PC-9 (cell line): Measurements from ENCODE around the gene UCN3. TPM values are rescaled to one million over a fixed set of nuclear protein-coding genes. Genes with fewer than 3 reads are reported as not detected.

ENCODE experiments used
- Bru-seq: library from RNA; stranded (reverse); fragments of 400-500 nt; gene quantifications from one replicate; lab custom pipeline; 2021; lab: Mats Ljungman, UMichigan
- BruChase-seq, 2 experiments: library from RNA; stranded (reverse); fragments of 400-500 nt; gene quantifications; one replicate each; lab custom pipeline; 2021; lab: Mats Ljungman, UMichigan
- BruUV-seq: library from RNA; stranded (reverse); fragments of 400-500 nt; replicated peaks from 2 replicates; lab custom pipeline; 2021; lab: Mats Ljungman, UMichigan
- CTCF ChIA-PET: fragments of 300-600 bp; sonication (Branson Sonifier 250); formaldehyde crosslinking; loops from one replicate; lab custom pipeline; 2022; ENCODE audit warnings: antibody characterized with exemption; lab: Charles Lee
- POLR2A ChIA-PET: fragments of 300-600 bp; sonication (Branson Sonifier 250); formaldehyde crosslinking; loops from one replicate; lab custom pipeline; 2022; ENCODE audit warnings: antibody characterized with exemption; ENCODE audit not compliant: unreplicated experiment; lab: Charles Lee
- DNase-seq, 2 experiments: peaks; one replicate each; pipeline versions ENCODE4 v3.0.0 to v3.0.0-alpha.2; 2015 to 2022; ENCODE audit warnings: mixed read lengths in 1 of 2
- H2AFZ ChIP-seq: fragments of 200-600 bp; sonication (generic); 2 replicates; pipeline ENCODE4 v1.8.1; 2017; ENCODE audit warnings: antibody characterized with exemption
- H3F3A ChIP-seq: fragments of 200-600 bp; sonication (generic); 2 replicates; pipeline ENCODE4 v1.8.1; 2017; ENCODE audit warnings: antibody characterized with exemption, mild to moderate bottlenecking, low read depth; ENCODE audit not compliant: insufficient read depth
- H3K27ac ChIP-seq: fragments of 200-600 bp; sonication (generic); 2 replicates; pipeline ENCODE4 v1.6.1; 2016; ENCODE audit warnings: mixed run types
- H3K27me3 ChIP-seq: fragments of 200-600 bp; sonication (generic); 2 replicates; pipeline ENCODE4 v1.6.1; 2016; ENCODE audit warnings: low read depth, mixed run types; ENCODE audit not compliant: insufficient read depth
- H3K36me3 ChIP-seq: fragments of 200-600 bp; sonication (generic); 2 replicates; pipeline ENCODE4 v1.6.1; 2016; ENCODE audit warnings: low read depth, mixed run types
- H3K4me1 ChIP-seq: fragments of 200-600 bp; sonication (generic); replicated peaks from 2 replicates; pipeline ENCODE4 v1.6.1; 2016; ENCODE audit warnings: mixed run types; ENCODE audit not compliant: insufficient read depth
- H3K4me2 ChIP-seq: fragments of 200-600 bp; sonication (generic); 2 replicates; pipeline ENCODE4 v1.6.1; 2017; ENCODE audit warnings: mixed run types
- H3K4me3 ChIP-seq: fragments of 200-600 bp; sonication (generic); 2 replicates; pipeline ENCODE4 v1.6.1; 2016; ENCODE audit warnings: mixed run types
- H3K79me2 ChIP-seq: fragments of 200-600 bp; sonication (generic); 2 replicates; pipeline ENCODE4 v1.6.1; 2017; ENCODE audit warnings: low read depth, mixed run types
- H3K9me2 ChIP-seq: fragments of 200-600 bp; sonication (generic); 2 replicates; pipeline ENCODE4 v1.8.1; 2017; ENCODE audit warnings: mild to moderate bottlenecking; ENCODE audit not compliant: insufficient read depth
- H3K9me3 ChIP-seq: fragments of 200-600 bp; sonication (generic); 2 replicates; pipeline ENCODE4 v1.8.1; 2016; ENCODE audit warnings: low read depth; ENCODE audit not compliant: insufficient read depth
- H4K20me1 ChIP-seq: fragments of 200-600 bp; sonication (generic); 2 replicates; pipeline ENCODE4 v1.8.1; 2017; ENCODE audit not compliant: insufficient read depth
- EZH2 ChIP-seq: fragments of 200-600 bp; sonication (generic); IDR thresholded peaks from 2 replicates; pipeline ENCODE4 v1.8.0; 2017; ENCODE audit warnings: antibody characterized with exemption, low read depth
- intact Hi-C: fragments of 100-400 bp; cut with micrococcal nuclease; formaldehyde crosslinking; loops from one replicate; pipeline ENCODE4 v1.10.0; 2022; ENCODE audit not compliant: unreplicated experiment
- long read RNA-seq: library from polyadenylated mRNA; stranded (forward); transcript quantifications from one replicate; pipeline ENCODE4 v2.0.0, GENCODE V29; 2022
- total RNA-seq: library from RNA; stranded (reverse); gene quantifications from 2 replicates; pipeline ENCODE4 v1.2.3, GENCODE V29; 2021
- TF ChIP-seq, protein P1 (sequence below): fragments of 200-600 bp; sonication (generic); conservative IDR thresholded peaks from 2 replicates; pipeline ENCODE4 v1.6.1; 2017; ENCODE audit warnings: mixed run types, antibody characterized with exemption, mild to moderate bottlenecking, moderate library complexity

Gene UCN3, protein sequence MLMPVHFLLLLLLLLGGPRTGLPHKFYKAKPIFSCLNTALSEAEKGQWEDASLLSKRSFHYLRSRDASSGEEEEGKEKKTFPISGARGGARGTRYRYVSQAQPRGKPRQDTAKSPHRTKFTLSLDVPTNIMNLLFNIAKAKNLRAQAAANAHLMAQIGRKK
- total RNA-seq (not detected in 2 replicates), Bru-seq, nascent RNA (not detected), BruChase-seq, experiment 1, labeled RNA remaining after a 2-hour chase (not detected), BruChase-seq, experiment 2, labeled RNA remaining after a 6-hour chase (not detected)
- long read RNA-seq = 0 reads

DNA sequence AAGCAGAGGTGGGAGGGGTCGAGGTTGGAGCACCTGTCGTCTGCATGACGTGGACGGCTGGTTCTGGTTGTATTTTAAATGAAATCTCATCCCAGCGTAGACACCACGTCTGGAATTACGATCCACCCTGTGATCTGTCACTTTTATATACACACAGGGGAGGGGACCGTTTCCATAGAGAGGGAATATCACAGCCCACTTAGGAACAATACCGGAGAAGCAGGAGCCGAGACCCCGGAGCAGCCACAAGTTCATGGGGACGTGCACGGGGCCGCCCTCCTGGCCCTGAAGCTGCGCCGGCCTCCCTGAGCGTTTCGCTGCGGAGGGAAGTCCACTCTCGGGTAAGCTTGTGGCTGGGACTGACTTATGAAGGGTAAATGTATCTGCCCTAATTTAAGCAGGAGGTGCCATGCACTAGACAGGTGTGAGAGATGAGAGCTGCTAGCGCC lies at the start of gene UCN3:
UCN3 (plus strand) TSS at position 77 of the 449 bp plus-strand sequence. CDS start 8,755 bp downstream, outside the sequence.
- no peak within 1 kb of the TSS for H3K27ac ChIP-seq
- H3K36me3 ChIP-seq = no peaks in the 10 kb centered on the region
- no peaks in the 10 kb centered on the region for H3K9me2 ChIP-seq
- POLR2A ChIA-PET = interaction anchor here (0.6 kb wide), 1 partner anchor 194 kb away, joined by 5 read pairs; no protein-coding TSS in a partner anchor
- no peaks in the 10 kb centered on the region for H4K20me1 ChIP-seq
- no TSS peak for BruUV-seq
- H3K4me2 ChIP-seq = no peak within 1 kb of the TSS
- H3K4me1 ChIP-seq = no peaks in the 10 kb centered on the region
- no peaks in the 10 kb centered on the region for H3K27me3 ChIP-seq
- no peaks in the 10 kb centered on the region for H3K79me2 ChIP-seq
- intact Hi-C loops = no loop called here
- H3K9me3 ChIP-seq = no peaks in the 10 kb centered on the region
- H2AFZ ChIP-seq = no peak within 1 kb of the TSS
- H3F3A ChIP-seq = no peaks in the 10 kb centered on the region
- TF ChIP-seq, protein P1, sequence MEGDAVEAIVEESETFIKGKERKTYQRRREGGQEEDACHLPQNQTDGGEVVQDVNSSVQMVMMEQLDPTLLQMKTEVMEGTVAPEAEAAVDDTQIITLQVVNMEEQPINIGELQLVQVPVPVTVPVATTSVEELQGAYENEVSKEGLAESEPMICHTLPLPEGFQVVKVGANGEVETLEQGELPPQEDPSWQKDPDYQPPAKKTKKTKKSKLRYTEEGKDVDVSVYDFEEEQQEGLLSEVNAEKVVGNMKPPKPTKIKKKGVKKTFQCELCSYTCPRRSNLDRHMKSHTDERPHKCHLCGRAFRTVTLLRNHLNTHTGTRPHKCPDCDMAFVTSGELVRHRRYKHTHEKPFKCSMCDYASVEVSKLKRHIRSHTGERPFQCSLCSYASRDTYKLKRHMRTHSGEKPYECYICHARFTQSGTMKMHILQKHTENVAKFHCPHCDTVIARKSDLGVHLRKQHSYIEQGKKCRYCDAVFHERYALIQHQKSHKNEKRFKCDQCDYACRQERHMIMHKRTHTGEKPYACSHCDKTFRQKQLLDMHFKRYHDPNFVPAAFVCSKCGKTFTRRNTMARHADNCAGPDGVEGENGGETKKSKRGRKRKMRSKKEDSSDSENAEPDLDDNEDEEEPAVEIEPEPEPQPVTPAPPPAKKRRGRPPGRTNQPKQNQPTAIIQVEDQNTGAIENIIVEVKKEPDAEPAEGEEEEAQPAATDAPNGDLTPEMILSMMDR = no peak
- TF ChIP-seq EZH2 = no peak
- no peak within 1 kb of the TSS for H3K4me3 ChIP-seq
- CTCF ChIA-PET = no interaction called here
- no peak for DNase-seq

DNA sequence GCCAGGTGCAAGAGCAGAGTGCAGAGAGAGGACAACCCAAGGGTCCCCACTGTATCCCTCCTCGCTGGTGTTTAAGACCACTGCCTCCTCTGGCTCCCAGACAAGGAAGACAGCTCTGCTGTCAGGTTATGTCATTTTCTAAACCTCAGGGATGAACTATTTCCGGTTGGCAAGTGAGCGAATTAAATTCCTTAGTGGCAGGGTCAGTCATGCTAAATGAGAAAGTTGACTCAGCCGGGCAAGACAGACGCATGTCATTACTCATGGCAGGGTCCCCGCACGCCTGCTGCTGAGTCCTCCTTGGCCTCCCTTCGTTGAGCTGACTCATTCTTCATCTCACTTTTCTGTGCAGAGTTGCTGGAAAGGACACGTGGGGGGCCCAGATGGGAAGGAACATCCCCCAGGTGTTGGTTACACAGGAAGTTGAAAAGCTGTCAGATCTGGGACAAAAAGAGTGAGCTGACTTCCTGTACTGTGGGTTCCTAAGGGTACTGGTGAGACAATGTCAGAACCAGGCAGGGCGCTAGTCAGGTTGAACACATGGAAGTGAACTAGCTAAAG lies 47.1 kb upstream of the UCN3 start:
- Histone ChIP-seq H3K9me2 (no peaks in the 10 kb centered on the region), H4K20me1 (no peaks in the 10 kb centered on the region), H3K4me2 (no peak overlapping the region), H2AFZ (peak overlapping the region; percentile 55; the same call in 1 of the 2 replicates), H3K27me3 (no peaks in the 10 kb centered on the region), H3K4me3 (no peak overlapping the region), H3K9me3 (no peaks in the 10 kb centered on the region), H3K4me1 (peaks cover 11% of the 10 kb centered on the region), H3K27ac (peak overlapping the region; percentile 61), H3K79me2 (no peaks in the 10 kb centered on the region), H3F3A (no peaks in the 10 kb centered on the region), H3K36me3 (no peaks in the 10 kb centered on the region)
- intact Hi-C loops = no loop called here
- CTCF ChIA-PET = no interaction called here
- DNase-seq = peak; percentile 70 to 74
- POLR2A ChIA-PET = interaction anchor here (0.6 to 0.7 kb wide), 4 partner anchors 37 to 1344 kb away, joined by 3 to 8 read pairs (median 6); no protein-coding TSS in a partner anchor
- TF ChIP-seq, protein P1 = no peak
- TF ChIP-seq EZH2 = no peak
- BruUV-seq = no TSS peak

DNA sequence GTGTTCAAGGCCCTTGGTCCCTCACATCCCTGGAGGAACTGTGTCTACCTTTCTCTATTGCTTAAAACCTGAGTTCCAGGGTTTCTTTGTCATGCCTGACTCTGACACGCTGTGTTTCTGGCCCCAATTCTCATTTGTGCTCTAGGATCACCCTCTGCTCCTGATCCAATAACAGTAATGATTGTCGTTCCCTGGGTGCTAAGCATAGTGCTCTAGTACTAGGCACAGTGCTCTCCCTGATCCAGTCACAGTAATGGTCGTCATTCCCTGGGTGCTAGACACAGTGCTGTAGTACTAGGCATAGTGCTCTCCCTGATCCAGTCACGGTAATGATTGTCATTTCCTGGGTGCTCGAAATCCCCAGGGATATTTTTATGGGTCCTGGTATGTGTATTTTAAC lies 46.6 kb upstream of the UCN3 start:
- TSS peak; percentile 91 for BruUV-seq
- POLR2A ChIA-PET = interaction anchor here (0.6 kb wide), 3 partner anchors 38 to 270 kb away, joined by 5 to 8 read pairs (median 7); no protein-coding TSS in a partner anchor

More for the DNA sequence above, 46.6 kb upstream of the UCN3 start:
- H4K20me1 ChIP-seq = no peaks in the 10 kb centered on the region
- H3K9me2 ChIP-seq = no peaks in the 10 kb centered on the region
- no peak overlapping the region for H3K4me2 ChIP-seq
- H3K36me3 ChIP-seq = no peaks in the 10 kb centered on the region
- intact Hi-C loops = no loop called here
- no peaks in the 10 kb centered on the region for H3K79me2 ChIP-seq
- peak overlapping the region; percentile 55; the same call in 1 of the 2 replicates for H2AFZ ChIP-seq
- H3K4me3 ChIP-seq = no peak overlapping the region
- H3K27me3 ChIP-seq = no peaks in the 10 kb centered on the region
- H3K4me1 ChIP-seq = peaks cover 11% of the 10 kb centered on the region
- DNase-seq = no peak
- peak overlapping the region; percentile 61 for H3K27ac ChIP-seq
- H3F3A ChIP-seq = no peaks in the 10 kb centered on the region
- TF ChIP-seq EZH2 = no peak
- TF ChIP-seq, protein P1 = no peak
- no peaks in the 10 kb centered on the region for H3K9me3 ChIP-seq
- CTCF ChIA-PET = no interaction called here
